K562 (cell line): ENCODE measurements around the gene SUOX. TPM values are rescaled to one million over a fixed set of nuclear protein-coding genes. Genes with fewer than 3 reads are reported as not detected.

Experiments
- ARID1B ChIP-seq: fragments of 450-650 bp; IDR thresholded peaks from 2 replicates; pipeline ENCODE4 v1.6.1; 2016; ENCODE audit warnings: antibody characterized with exemption, mild to moderate bottlenecking, inconsistent platforms
- BRD9 ChIP-seq: fragments of 450-650 bp; IDR thresholded peaks from 2 replicates; pipeline ENCODE4 v1.6.1; 2018; ENCODE audit warnings: low read depth; ENCODE audit not compliant: partially characterized antibody
- CC2D1A ChIP-seq: fragments of 450-650 bp; IDR thresholded peaks from 2 replicates; pipeline ENCODE4 v1.6.1; 2017; ENCODE audit warnings: mild to moderate bottlenecking
- CXXC5 ChIP-seq: fragments of 250-450 bp; sonication (Bioruptor Pico); IDR thresholded peaks from 2 replicates; pipeline ENCODE4 v1.8.0; 2022; ENCODE audit warnings: inconsistent platforms, mild to moderate bottlenecking, moderate library complexity
- E2F3 ChIP-seq: fragments of 250-450 bp; sonication (Bioruptor Pico); IDR thresholded peaks from 2 replicates; pipeline ENCODE4 v1.4.0; 2020; ENCODE audit warnings: mild to moderate bottlenecking
- HNRNPLL ChIP-seq: fragments of 200-400 bp; formaldehyde crosslinking; IDR thresholded peaks from 2 replicates; pipeline ENCODE4 v1.6.1; 2017; ENCODE audit warnings: low read length, low read depth, mild to moderate bottlenecking; ENCODE audit not compliant: poor library complexity, severe bottlenecking
- JUN ChIP-seq, 2 experiments: sonication (generic) in 1 of 2; formaldehyde crosslinking in 1 of 2; IDR thresholded peaks; 2 replicates each; pipeline versions ENCODE4 v1.6.1 to v1.8.0; 2012 to 2022; ENCODE audit warnings: borderline replicate concordance in 2 of 2, mild to moderate bottlenecking in 2 of 2, improper control_type of control experiment in 1 of 2, low read depth in 1 of 2, low read length in 1 of 2, missing genetic modification reagents in 1 of 2
- KDM4B ChIP-seq, 2 experiments: fragments of 450-650 bp in 1 of 2; sonication (generic) in 1 of 2; IDR thresholded peaks; 2 replicates each; pipeline ENCODE4 v1.6.1; 2016 to 2017; ENCODE audit warnings: borderline replicate concordance in 2 of 2, antibody characterized with exemption in 1 of 2, low read depth in 1 of 2, mild to moderate bottlenecking in 1 of 2
- KHSRP ChIP-seq: fragments of 450-650 bp; IDR thresholded peaks from 2 replicates; pipeline ENCODE4 v1.6.1; 2017
- MCM5 ChIP-seq: fragments of 450-650 bp; IDR thresholded peaks from 2 replicates; pipeline ENCODE4 v1.6.1; 2016; ENCODE audit warnings: low read depth
- MXI1 ChIP-seq: IDR thresholded peaks from 2 replicates; pipeline ENCODE4 v1.6.1; 2011; ENCODE audit warnings: low read depth, mild to moderate bottlenecking, improper control_type of control experiment, low read length
- NFATC3 ChIP-seq: fragments of 450-650 bp; IDR thresholded peaks from 2 replicates; pipeline ENCODE4 v1.6.1; 2017; ENCODE audit warnings: mild to moderate bottlenecking
- POLR3A ChIP-seq: IDR thresholded peaks from 2 replicates; pipeline ENCODE4 v1.6.1; 2011; ENCODE audit warnings: borderline replicate concordance, mild to moderate bottlenecking, moderate library complexity; ENCODE audit not compliant: insufficient read length, insufficient read depth; ENCODE audit errors: extremely low read depth
- SIN3A ChIP-seq, 2 experiments: fragments of 150-350 bp in 1 of 2; IDR thresholded peaks; 2 replicates each; pipeline ENCODE4 v1.6.1; 2011 to 2016; ENCODE audit warnings: borderline replicate concordance in 2 of 2, low read depth in 2 of 2, low read length in 2 of 2, mild to moderate bottlenecking in 2 of 2, moderate library complexity in 2 of 2; ENCODE audit not compliant: control insufficient read depth in 1 of 2
- SMAD4 ChIP-seq: fragments of 250-450 bp; sonication (Bioruptor Pico); conservative IDR thresholded peaks from 2 replicates; pipeline ENCODE4 v1.8.0; 2021; ENCODE audit warnings: inconsistent platforms, mild to moderate bottlenecking, moderate library complexity
- ZNF444 ChIP-seq: fragments of 250-450 bp; sonication (Bioruptor Pico); IDR thresholded peaks from 2 replicates; pipeline ENCODE4 v1.4.0; 2020; ENCODE audit warnings: mild to moderate bottlenecking, moderate library complexity
- ZNF766 ChIP-seq: fragments of 200-800 bp; sonication (Bioruptor generic); conservative IDR thresholded peaks from 2 replicates; pipeline ENCODE4 v1.6.1; 2016; ENCODE audit warnings: missing genetic modification characterization, missing compliant biosample characterization
- polyA plus RNA-seq, 8 experiments: library from polyadenylated mRNA; depleted of rRNA in 4 of 8; stranded (reverse) in 5 of 8; unstranded in 3 of 8; fragments of >200 nt; fragmentation: Nextera tagmentation in 2 of 8; fragmentation: Illumina TruSeq in 1 of 8; extraction: Ambion mirVana in 2 of 8; extraction: Trizol in 1 of 8; gene quantifications; 2 replicates each; pipeline versions ENCODE4 v1.2.1 to v1.2.3, GENCODE V29; 2011 to 2014; ENCODE audit warnings: inconsistent platforms in 1 of 8, missing spikeins in 1 of 8
- total RNA-seq, 7 experiments: library from RNA; depleted of rRNA in 6 of 7; stranded (reverse); fragments of >200 nt in 6 of 7; fragmentation: Illumina TruSeq in 2 of 7; extraction: Trizol in 2 of 7; gene quantifications; 2 replicates each; pipeline versions ENCODE4 v1.2.1 to v1.2.3, GENCODE V29; 2011 to 2021; ENCODE audit warnings: low replicate concordance in 1 of 7
- TF ChIP-seq, protein P1 (sequence below): fragments of 250-450 bp; sonication (Bioruptor Pico); IDR thresholded peaks from 2 replicates; pipeline ENCODE4 v1.9.0; 2021; ENCODE audit warnings: mild to moderate bottlenecking, inconsistent platforms
- TF ChIP-seq, protein P2 (sequence below), 2 experiments: IDR thresholded peaks; 2 replicates each; pipeline ENCODE4 v1.6.1; 2011; ENCODE audit warnings: borderline replicate concordance in 1 of 2, control low read depth in 1 of 2, low read depth in 1 of 2, low read length in 1 of 2, mild to moderate bottlenecking in 1 of 2, mixed read lengths in 1 of 2, moderate library complexity in 1 of 2; ENCODE audit not compliant: insufficient read depth in 1 of 2, insufficient read length in 1 of 2, poor library complexity in 1 of 2, severe bottlenecking in 1 of 2; ENCODE audit errors: extremely low read depth in 1 of 2
- TF ChIP-seq, protein P3 (sequence below): sonication (generic); formaldehyde crosslinking; IDR thresholded peaks from 2 replicates; pipeline ENCODE4 v1.8.0; 2022; ENCODE audit warnings: missing genetic modification reagents, mild to moderate bottlenecking, moderate library complexity, borderline replicate concordance

The SUOX gene
- total and polyA plus RNA-seq, 9 of the 15 experiments (the other 6 are each of a cell fraction or from before 2014, with no cell fraction given), result 9.2 to 39.7 (median 25.4) TPM

DNA sequence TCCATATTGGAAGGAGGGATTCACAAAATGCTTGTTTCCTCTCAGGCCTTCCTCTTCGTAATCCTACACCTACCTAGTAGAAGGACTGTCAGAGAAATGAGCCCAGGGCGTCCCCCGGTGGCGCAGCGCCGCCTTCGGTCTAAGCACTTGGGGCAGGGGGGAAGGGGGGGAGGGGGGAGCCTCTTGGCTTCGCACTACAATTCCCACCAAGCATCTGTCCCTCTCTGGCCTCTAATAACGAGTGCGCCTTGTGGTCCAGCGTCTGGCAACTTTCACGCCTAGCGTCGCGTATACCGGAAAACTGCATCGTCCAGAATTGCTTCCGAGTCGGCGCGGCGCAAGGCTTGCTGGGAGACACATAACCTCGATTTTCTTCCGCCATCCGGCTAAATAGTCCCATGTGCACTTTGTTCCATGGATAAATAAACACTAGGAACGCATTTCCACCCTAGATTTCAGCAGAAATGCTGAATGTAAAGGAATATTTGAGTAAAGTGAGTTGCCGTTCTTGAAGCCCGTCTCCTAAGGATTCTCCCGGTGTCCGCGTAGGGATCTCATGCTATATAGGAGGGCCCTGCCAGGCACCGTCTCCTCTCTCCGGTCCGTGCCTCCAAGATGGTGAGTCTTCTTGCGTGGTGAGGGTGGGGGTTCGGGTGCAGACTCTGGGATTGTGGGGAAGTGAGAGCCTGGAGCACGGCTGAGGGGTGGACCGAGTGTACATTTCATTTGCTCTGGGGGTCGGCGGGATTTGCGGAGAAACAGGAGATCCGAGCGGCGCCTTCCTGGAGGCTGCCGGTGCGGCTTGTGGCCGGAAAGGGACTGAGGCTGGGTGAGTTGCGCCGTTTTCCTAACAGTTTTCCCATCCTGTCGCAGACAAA, 44.7 kb downstream of the SUOX start, which contains the start of gene RPS26 (continued):
- TF ChIP-seq, protein P1, sequence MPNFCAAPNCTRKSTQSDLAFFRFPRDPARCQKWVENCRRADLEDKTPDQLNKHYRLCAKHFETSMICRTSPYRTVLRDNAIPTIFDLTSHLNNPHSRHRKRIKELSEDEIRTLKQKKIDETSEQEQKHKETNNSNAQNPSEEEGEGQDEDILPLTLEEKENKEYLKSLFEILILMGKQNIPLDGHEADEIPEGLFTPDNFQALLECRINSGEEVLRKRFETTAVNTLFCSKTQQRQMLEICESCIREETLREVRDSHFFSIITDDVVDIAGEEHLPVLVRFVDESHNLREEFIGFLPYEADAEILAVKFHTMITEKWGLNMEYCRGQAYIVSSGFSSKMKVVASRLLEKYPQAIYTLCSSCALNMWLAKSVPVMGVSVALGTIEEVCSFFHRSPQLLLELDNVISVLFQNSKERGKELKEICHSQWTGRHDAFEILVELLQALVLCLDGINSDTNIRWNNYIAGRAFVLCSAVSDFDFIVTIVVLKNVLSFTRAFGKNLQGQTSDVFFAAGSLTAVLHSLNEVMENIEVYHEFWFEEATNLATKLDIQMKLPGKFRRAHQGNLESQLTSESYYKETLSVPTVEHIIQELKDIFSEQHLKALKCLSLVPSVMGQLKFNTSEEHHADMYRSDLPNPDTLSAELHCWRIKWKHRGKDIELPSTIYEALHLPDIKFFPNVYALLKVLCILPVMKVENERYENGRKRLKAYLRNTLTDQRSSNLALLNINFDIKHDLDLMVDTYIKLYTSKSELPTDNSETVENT, result 0 out of 2 replicates have a peak, but pooled peaks have one; percentile 34
- TF ChIP-seq KHSRP (peak; percentile 20; the same call in 1 of the 2 replicates), HNRNPLL (peak; percentile 59), MXI1 (peak; percentile 31; the same call in 1 of the 2 replicates), SIN3A (IDR thresholded peaks at IDR 0.05; ENCODE audit: borderline replicate concordance in 2 of 2, control insufficient read depth in 1 of 2, low read depth in 2 of 2, low read length in 2 of 2) (peak; percentile 85 to 90; a peak in 3 of 4 replicates), CC2D1A (peak; percentile 66), POLR3A (no peak), E2F3 (CRISPR knock-in tag) (no peak), SMAD4 (CRISPR knock-in tag) (peak; percentile 89), ARID1B (peak; percentile 51; the same call in 1 of the 2 replicates), ZNF444 (no peak), BRD9 (peak; percentile 90), KDM4B (IDR thresholded peaks at IDR 0.05; ENCODE audit: borderline replicate concordance in 2 of 2, low read depth in 1 of 2) (peak in 1 of 2 experiments; percentile 91; a peak in 2 of 4 replicates), CXXC5 (CRISPR knock-in tag) (peak; percentile 99), ZNF766 (peak; percentile 82; the same call in 1 of the 2 replicates), JUN (IDR thresholded peaks at IDR 0.05; ENCODE audit: borderline replicate concordance, low read depth, low read length) (no peak; the same call in 1 of the 2 replicates), JUN (CRISPR knock-in tag; IDR thresholded peaks at IDR 0.05; ENCODE audit: borderline replicate concordance) (no peak), NFATC3 (peak; percentile 93), MCM5 (no peak)
- TF ChIP-seq, protein P2, sequence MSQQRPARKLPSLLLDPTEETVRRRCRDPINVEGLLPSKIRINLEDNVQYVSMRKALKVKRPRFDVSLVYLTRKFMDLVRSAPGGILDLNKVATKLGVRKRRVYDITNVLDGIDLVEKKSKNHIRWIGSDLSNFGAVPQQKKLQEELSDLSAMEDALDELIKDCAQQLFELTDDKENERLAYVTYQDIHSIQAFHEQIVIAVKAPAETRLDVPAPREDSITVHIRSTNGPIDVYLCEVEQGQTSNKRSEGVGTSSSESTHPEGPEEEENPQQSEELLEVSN (IDR thresholded peaks at IDR 0.05; ENCODE audit: borderline replicate concordance in 1 of 2, extremely low read depth in 1 of 2, insufficient read depth in 1 of 2, insufficient read length in 1 of 2, low read depth in 1 of 2, low read length in 1 of 2, poor library complexity in 1 of 2, severe bottlenecking in 1 of 2), result peak; percentile 68 to 76
- TF ChIP-seq, protein P3, sequence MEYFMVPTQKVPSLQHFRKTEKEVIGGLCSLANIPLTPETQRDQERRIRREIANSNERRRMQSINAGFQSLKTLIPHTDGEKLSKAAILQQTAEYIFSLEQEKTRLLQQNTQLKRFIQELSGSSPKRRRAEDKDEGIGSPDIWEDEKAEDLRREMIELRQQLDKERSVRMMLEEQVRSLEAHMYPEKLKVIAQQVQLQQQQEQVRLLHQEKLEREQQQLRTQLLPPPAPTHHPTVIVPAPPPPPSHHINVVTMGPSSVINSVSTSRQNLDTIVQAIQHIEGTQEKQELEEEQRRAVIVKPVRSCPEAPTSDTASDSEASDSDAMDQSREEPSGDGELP (CRISPR knock-in tag), result peak; percentile 70
